ENCODE measurements around the gene RBBP7. TPM values are rescaled to one million over a fixed set of nuclear protein-coding genes. Genes with fewer than 3 reads are reported as not detected.
A peak's percentile ranks its signal among the peaks of the same experiment; 100 is the strongest.

RBBP7 gene
- total and polyA plus RNA-seq, 2 donors (not counting 1 experiment from before 2014, with no cell fraction given), result 149 to 174 TPM

GRCh38 chrX:16807976-16808542, 62.1 kb downstream of the RBBP7 start:
- Histone ChIP-seq H3K9ac (ENCODE audit: insufficient read depth, low read length) (no peak overlapping the region), H3K79me2 (ENCODE audit: control insufficient read depth, insufficient read depth, low read length) (peaks cover 6% of the 10 kb centered on the region), H2AFZ (ENCODE audit: low read length) (no peak overlapping the region), H3K4me2 (ENCODE audit: extremely low read depth, insufficient read depth, low read length) (peak overlapping the region; percentile 75), H3K4me1 (ENCODE audit: control insufficient read depth, extremely low read depth, insufficient read depth, low read length) (peaks cover 4% of the 10 kb centered on the region), H3K9me3 (ENCODE audit: control insufficient read depth, insufficient read depth, low read depth, low read length) (no peaks in the 10 kb centered on the region), H3K27me3 (ENCODE audit: control insufficient read depth, insufficient read depth, low read length) (no peaks in the 10 kb centered on the region), H3K27ac (ENCODE audit: insufficient read depth, low read length) (peak overlapping the region; percentile 34), H3K36me3 (ENCODE audit: control insufficient read depth, insufficient read depth, low read length) (no peaks in the 10 kb centered on the region), H4K20me1 (ENCODE audit: control insufficient read depth, extremely low read depth, insufficient read depth, low read length) (no peaks in the 10 kb centered on the region), H3K4me3 (replicated peaks in 1 of 4; ENCODE audit: control extremely low read depth in 1 of 4, insufficient read depth in 1 of 4, low read depth in 3 of 4, low read length in 4 of 4) (peak overlapping the region; percentile 29 to 71 (median 41))
- no peak for TF ChIP-seq EZH2 (IDR thresholded peaks at IDR 0.05; ENCODE audit: low read length, missing control alignments)
- TF ChIP-seq CTCF (conservative IDR thresholded peaks at IDR 0.05 in 1 of 2, IDR thresholded peaks at IDR 0.05 in 1 of 2; ENCODE audit: low read depth in 1 of 2, low read length in 2 of 2), result no peak
- DNase-seq (ENCODE audit: low read depth in 2 of 2), result peak; percentile 33 to 84

- Histone ChIP-seq H3K27me3 (ENCODE audit: control insufficient read depth, insufficient read depth, low read length) (no peaks in the 10 kb centered on the region), H3K36me3 (ENCODE audit: control insufficient read depth, insufficient read depth, low read length) (no peaks in the 10 kb centered on the region), H4K20me1 (ENCODE audit: control insufficient read depth, extremely low read depth, insufficient read depth, low read length) (no peaks in the 10 kb centered on the region), H3K4me3 (replicated peaks in 1 of 4; ENCODE audit: control extremely low read depth in 1 of 4, insufficient read depth in 1 of 4, low read depth in 3 of 4, low read length in 4 of 4) (peak overlapping the region; percentile 29 to 71 (median 41)), H3K27ac (ENCODE audit: insufficient read depth, low read length) (peak overlapping the region; percentile 34), H3K79me2 (ENCODE audit: control insufficient read depth, insufficient read depth, low read length) (peaks cover 6% of the 10 kb centered on the region), H3K4me1 (ENCODE audit: control insufficient read depth, extremely low read depth, insufficient read depth, low read length) (peaks cover 4% of the 10 kb centered on the region), H2AFZ (ENCODE audit: low read length) (no peak overlapping the region), H3K4me2 (ENCODE audit: extremely low read depth, insufficient read depth, low read length) (peak overlapping the region; percentile 75), H3K9me3 (ENCODE audit: control insufficient read depth, insufficient read depth, low read depth, low read length) (no peaks in the 10 kb centered on the region), H3K9ac (ENCODE audit: insufficient read depth, low read length) (no peak overlapping the region)
- TF ChIP-seq CTCF (conservative IDR thresholded peaks at IDR 0.05 in 1 of 2, IDR thresholded peaks at IDR 0.05 in 1 of 2; ENCODE audit: low read depth in 1 of 2, low read length in 2 of 2) (no peak), EZH2 (IDR thresholded peaks at IDR 0.05; ENCODE audit: low read length, missing control alignments) (no peak)
- peak; percentile 11 to 23 for DNase-seq (ENCODE audit: low read depth in 2 of 2)
These were observed 62.6 kb downstream of the RBBP7 start for GRCh38 chrX:16807548-16807947.

GRCh38 chrX:16804923-16805464, 65.2 kb downstream of the RBBP7 start:
- no peaks in the 10 kb centered on the region for H3K36me3 ChIP-seq (ENCODE audit: control insufficient read depth, insufficient read depth, low read length)
- no peak for DNase-seq (ENCODE audit: low read depth in 2 of 2)
- H3K4me1 ChIP-seq (ENCODE audit: control insufficient read depth, extremely low read depth, insufficient read depth, low read length), result peaks cover 4% of the 10 kb centered on the region
- no peak overlapping the region for H3K4me3 ChIP-seq (replicated peaks in 1 of 4; ENCODE audit: control extremely low read depth in 1 of 4, insufficient read depth in 1 of 4, low read depth in 3 of 4, low read length in 4 of 4)
- peaks cover 6% of the 10 kb centered on the region for H3K79me2 ChIP-seq (ENCODE audit: control insufficient read depth, insufficient read depth, low read length)
- H2AFZ ChIP-seq (ENCODE audit: low read length), result no peak overlapping the region
- H3K9ac ChIP-seq (ENCODE audit: insufficient read depth, low read length), result no peak overlapping the region
- no peak overlapping the region for H3K27ac ChIP-seq (ENCODE audit: insufficient read depth, low read length)
- H4K20me1 ChIP-seq (ENCODE audit: control insufficient read depth, extremely low read depth, insufficient read depth, low read length), result no peaks in the 10 kb centered on the region
- TF ChIP-seq EZH2 (IDR thresholded peaks at IDR 0.05; ENCODE audit: low read length, missing control alignments) (no peak), CTCF (conservative IDR thresholded peaks at IDR 0.05 in 1 of 2, IDR thresholded peaks at IDR 0.05 in 1 of 2; ENCODE audit: low read depth in 1 of 2, low read length in 2 of 2) (no peak)
- H3K4me2 ChIP-seq (ENCODE audit: extremely low read depth, insufficient read depth, low read length), result no peak overlapping the region
- H3K9me3 ChIP-seq (ENCODE audit: control insufficient read depth, insufficient read depth, low read depth, low read length), result no peaks in the 10 kb centered on the region
- no peaks in the 10 kb centered on the region for H3K27me3 ChIP-seq (ENCODE audit: control insufficient read depth, insufficient read depth, low read length)

Measured in fibroblast of lung (primary cell).